Measurements from ENCODE around the gene PRDM12.

The PRDM12 gene

DNA sequence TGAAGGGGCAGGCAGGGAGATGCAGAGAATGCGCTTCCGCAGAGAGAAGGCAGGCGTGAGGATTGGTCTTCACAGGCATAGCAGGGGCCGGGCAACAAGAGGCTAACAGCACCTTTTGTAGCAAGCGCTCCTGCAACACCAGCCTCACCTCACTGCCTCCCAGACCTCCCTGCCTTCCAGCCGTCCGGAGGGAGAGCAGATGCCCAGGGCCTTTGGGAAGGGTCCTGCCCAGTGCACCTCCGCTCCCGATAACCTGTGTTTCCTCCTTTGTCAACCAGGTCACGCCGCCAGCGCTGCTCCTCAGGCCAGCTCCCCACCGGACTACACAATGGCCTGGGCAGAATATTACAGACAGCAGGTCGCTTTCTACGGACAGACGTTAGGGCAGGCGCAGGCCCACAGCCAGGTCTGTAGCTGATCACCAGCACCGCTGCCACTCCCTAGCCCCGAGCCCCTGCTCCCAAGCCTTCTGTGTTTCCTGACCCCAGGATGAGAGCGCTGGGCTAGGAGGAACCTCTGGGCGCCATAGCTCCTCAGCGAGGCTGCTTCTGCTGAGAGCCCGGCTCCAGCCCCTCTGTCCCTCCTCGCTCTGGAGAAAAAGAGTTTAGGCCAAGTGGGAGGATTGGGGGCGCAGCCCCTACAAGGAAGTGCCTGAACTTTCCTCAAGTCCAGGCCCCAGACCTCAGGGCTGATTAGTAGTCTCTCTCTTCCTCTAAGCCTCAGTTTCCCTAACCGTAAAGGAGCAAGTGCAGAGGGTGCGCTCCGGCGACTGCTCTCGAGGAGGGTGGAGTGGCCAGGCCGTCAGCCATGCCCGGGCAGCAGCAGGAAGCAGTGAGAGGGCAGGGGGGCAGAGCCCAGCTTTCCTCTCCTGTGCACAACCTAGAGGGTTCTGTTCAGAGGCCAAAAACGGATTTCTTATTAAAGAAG is 28.4 kb upstream of the PRDM12 start:
- DNase-seq (ENCODE audit: low read depth): no peak

DNA sequence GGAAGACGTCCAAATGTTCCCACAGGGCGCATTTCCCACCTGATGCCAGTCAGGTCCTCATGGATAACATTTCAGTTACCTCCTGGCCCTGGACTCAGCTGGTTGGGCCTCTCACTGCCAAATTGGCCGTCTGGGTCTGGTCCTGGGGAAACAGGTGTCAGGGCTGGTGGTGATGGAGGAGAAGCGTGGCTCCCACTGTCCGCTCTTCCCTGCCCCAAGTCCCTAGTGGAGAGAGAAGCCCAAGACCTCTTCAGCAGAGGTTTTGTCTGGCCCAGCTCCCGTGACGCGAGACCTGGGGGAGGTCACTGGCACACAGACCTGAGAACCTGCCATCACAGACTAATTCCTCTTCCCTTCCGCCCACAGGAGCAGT is 27.8 kb upstream of the PRDM12 start:
- no peak for DNase-seq (ENCODE audit: low read depth)

DNA sequence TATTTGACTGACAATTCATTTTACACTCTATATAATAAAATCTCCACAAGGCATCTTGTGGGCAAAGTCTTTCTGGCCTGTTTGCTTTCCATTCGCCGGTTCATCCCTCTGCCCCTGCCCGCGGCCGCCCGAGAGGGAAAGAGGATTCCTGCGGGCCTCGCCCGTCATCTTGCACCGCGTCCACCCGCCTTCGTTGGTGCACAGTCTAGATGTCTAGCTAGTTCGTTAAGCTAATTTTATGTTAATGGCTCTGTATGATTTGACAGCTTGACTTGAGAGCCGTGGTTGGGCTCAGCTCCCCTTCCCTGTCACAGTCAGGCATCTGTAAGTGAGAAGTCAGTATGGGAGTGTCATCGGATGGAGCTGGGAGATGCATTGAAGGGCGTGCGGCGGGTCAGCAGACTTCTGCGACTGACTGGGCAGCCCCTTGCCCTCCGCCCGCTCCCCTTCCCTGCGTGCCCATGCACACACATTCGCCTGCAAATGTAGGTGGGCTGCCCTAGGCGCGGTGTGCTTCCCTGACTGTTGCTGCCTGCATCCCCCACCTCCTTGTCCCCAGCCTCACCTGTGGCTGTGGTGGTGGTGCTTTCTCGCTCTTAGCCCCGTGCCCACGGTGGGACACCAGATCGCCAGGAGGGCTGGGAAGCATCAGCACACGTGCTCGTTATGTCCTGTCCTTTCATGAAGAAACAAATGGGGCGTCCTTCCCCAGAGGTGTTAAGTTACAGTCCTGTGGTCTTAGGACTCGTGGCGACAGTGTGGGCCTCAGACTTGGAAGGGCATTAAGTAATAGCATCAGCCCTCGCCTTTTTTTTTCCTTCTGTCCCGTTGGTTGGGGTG is 25.9 kb upstream of the PRDM12 start:
- DNase-seq (ENCODE audit: low read depth): no peak

DNA sequence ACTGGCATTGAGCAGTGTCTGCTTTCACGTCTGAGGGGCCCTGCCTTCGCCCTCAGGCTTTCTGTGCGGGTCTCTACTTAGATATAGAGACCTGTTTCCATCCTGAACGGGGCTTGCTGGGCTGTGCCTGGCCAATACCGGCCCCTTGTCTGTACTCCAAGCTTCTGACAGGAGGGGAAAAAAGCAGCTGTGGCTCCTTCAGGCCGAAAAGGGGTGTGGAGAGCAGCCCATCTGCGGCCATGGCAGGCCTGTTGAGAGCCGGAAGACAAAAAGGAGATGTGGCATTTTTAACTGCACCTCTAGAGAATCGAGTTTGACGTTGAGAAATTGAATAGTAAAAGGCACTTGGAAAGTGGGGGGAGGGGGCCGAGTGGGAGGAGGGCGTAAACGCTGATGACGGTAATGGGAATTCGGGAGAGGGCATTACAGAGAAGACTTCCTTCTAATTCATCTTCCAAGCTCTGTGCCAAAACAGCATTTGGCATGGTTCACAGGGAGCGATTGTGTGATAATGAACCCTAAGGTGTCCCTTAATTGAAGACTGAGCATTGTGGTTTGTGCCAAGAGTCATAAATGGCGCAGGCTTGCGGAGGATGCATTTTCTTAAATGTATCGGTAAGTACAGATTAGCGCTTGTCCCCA is 25.1 kb upstream of the PRDM12 start:
- DNase-seq (ENCODE audit: low read depth): no peak

- DNase-seq (ENCODE audit: low read depth): no peak
These were observed 24.4 kb upstream of the PRDM12 start for GRCh38 chr9:130639866-130640555.

GRCh38 chr9:130640681-130641080 is 23.7 kb upstream of the PRDM12 start:
- no peak for DNase-seq (ENCODE audit: low read depth)

GRCh38 chr9:130642926-130643325 is 21.5 kb upstream of the PRDM12 start:
- no peak for DNase-seq (ENCODE audit: low read depth)

DNA sequence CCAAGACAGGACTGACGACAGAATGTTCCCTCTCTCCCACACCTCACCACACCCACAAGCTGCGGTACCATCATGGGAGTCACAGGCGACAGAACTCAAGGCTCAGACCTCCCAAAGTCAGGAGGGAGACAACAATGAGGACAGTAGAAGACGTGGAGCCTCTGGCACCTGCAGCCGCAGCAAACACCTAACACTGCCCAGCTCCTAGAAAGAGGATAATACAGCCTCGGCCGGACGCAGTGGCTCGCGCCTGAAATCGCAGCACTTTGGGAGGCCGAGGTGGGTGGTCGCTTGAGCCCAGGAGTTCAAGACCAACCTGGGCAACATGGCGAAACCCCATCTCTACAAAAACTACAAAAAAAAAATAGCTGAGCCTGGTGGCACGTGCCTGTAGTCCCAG is 13.2 kb upstream of the PRDM12 start:
- DNase-seq (ENCODE audit: low read depth): no peak

DNA sequence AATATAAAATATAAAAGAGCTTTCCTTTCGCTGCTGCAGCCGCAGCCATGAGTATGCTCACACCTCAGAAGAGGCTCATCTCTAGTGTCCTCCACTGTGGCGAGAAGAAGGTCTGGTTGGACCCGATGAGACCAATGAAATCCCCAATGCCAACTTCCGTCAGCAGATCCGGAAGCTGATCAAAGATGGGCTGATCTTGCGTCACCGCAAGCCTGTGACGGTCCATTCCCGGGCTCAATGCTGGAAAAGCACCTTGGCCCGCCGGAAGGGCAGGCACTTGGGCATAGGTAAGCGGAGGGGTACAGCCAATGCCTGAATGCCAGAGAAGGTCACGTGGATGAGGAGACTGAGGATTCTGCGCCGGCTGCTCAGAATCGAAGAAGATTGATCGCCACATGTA is 12.6 kb upstream of the PRDM12 start:
- DNase-seq (ENCODE audit: low read depth): no peak

DNA sequence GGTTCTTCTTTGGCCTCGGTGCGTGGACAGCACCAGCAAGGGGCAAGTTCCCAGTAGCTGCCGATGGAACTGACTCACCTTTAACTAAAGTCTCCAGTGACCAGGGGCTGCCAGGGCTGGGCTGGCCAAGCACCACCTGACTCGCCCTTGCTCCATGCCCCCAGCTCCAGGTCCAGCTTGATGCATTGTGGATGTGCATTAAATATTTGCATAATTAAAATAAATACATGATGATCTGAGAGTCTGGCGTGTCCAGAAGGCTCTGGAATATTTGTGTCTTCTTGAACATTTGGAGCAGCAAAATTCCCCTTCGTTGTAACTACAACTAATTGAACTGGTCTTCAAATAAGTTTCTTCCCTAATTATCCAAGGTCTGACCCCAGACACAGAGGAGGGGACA is 9.5 kb upstream of the PRDM12 start:
- no peak for DNase-seq (ENCODE audit: low read depth)

GRCh38 chr9:130658893-130659698 is 5.3 kb upstream of the PRDM12 start:
- DNase-seq (ENCODE audit: low read depth): no peak

DNA sequence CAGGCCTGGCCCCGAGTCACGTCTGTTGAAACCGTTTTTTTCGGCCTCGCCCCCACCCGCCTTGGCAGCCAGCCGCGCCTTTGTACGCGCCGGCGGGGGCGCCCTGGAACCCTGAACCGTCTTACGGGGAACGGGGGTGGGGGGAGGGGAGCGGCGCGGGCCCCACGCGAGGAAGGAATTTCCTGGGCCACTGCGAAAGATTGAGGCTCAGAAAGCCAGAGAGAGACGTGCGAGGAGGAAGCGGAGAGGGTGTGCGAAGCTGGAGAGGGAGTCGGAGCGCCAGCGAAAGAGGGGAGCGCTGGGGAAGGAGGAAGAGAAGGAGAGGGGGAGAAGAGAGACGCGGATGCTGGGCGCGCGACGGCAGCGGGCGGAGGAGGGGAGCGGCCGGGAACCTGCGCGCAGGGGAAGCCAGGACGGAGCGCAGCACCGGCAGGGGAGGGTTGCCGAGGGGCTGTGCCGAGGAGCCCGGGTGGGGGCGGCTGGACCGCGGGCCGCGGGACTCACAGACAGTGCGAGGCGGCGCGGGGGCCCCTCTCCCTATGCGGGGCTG is 4.6 kb upstream of the PRDM12 start:
- DNase-seq (ENCODE audit: low read depth): no peak

DNA sequence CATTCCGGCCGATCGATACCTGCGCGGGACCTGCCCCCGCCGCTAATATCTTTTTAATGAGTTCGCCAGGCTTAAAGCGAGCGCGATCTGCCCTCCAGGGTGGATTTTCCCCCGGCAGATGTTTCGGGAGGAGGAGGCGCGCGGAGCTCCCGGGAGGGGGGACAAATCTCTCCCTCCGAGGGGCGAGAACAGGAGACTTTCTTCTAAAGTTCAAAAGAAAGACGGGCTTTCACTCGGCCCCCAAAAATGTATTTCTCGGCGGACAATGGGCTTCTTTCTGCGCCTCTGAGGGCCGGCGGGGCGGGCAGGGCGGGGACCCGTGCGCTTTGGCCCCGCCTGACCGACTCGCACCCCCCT is 4.1 kb upstream of the PRDM12 start:
- DNase-seq (ENCODE audit: low read depth): no peak

- DNase-seq (ENCODE audit: low read depth): no peak
These were observed 3.5 kb upstream of the PRDM12 start for GRCh38 chr9:130660683-130661450.

GRCh38 chr9:130661451-130662098 is 2.8 kb upstream of the PRDM12 start:
- DNase-seq (ENCODE audit: low read depth): no peak

DNA sequence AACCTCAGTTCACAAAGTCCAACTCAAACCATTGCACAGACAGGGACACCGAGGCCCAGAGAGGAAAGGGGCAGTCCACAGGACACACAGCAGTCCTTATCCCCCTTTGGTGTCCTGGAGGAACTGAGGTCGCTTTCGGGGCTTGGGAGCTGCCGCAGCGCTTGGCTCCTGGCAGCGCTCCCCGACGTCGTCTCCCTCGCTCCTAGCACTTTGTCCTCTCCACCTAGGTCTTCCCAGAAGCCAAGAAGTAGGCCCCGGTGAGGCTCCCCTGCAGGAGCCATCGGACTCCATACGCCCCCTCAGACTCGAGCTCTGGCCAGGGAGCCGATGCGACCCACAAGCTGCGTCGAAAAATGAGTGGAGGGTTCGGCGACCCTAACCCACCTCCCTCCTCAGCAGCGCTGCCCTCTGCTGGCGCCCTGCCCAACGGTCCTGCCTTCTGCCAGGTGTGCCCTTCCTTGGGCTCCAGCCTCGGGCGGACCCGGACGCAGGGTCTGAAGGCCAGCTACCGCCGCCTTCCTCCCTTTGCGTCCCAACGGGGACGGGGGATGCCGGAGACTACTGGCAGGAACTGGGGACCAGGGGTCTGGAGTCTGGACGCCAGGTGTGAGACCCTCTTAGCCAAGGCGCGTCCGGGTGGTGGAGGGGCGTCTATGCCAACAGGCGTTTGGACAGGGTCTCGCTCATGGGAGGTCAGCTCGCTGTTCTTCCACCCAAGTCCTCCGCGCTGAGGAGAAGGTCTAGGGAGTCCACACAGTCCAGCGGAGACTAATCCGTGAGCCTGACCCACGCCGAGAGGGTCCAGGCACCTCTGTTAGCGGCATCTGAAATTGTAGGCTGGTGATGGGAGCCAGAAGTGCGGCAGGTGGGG is 2.1 kb upstream of the PRDM12 start:
- DNase-seq (ENCODE audit: low read depth): no peak

GRCh38 chr9:130662970-130663257 is 1.5 kb upstream of the PRDM12 start:
- DNase-seq (ENCODE audit: low read depth): no peak

- DNase-seq (ENCODE audit: low read depth): no peak
These were observed 977 bp upstream of the PRDM12 start for GRCh38 chr9:130663258-130663976.

DNA sequence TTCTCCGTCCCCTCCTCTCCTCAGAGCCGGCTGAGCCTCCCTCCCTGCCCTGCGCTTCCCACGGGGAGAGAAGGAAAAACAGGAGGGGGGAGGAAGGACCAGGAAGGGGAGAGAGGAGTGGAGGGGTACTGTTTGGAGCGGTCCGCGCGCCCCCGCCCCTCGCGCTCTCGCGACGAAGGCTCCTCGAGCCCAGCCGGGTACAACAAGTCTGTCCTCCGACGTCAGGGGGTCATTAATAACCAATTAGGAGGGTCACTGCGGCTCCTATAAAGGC is 480 bp upstream of the PRDM12 start:
- no peak for DNase-seq (ENCODE audit: low read depth)

Measured in stimulated activated CD8-positive, alpha-beta memory T cell treated with anti-CD3 and anti-CD28 coated beads, Interleukin-15, amount 100 ng/mL, for 1 hour (primary cell).